Erythroblast (primary cell): ENCODE measurements around the gene EIF3A.

Experiments
- GATA1 ChIP-seq: IDR thresholded peaks from 2 replicates; pipeline ENCODE4 v1.6.1; 2011; ENCODE audit warnings: low read depth, mild to moderate bottlenecking, control low read depth, low read length, moderate library complexity
- POLR2A ChIP-seq: IDR thresholded peaks from 2 replicates; pipeline ENCODE4 v1.6.1; 2011; ENCODE audit warnings: mild to moderate bottlenecking, low read length

DNA sequence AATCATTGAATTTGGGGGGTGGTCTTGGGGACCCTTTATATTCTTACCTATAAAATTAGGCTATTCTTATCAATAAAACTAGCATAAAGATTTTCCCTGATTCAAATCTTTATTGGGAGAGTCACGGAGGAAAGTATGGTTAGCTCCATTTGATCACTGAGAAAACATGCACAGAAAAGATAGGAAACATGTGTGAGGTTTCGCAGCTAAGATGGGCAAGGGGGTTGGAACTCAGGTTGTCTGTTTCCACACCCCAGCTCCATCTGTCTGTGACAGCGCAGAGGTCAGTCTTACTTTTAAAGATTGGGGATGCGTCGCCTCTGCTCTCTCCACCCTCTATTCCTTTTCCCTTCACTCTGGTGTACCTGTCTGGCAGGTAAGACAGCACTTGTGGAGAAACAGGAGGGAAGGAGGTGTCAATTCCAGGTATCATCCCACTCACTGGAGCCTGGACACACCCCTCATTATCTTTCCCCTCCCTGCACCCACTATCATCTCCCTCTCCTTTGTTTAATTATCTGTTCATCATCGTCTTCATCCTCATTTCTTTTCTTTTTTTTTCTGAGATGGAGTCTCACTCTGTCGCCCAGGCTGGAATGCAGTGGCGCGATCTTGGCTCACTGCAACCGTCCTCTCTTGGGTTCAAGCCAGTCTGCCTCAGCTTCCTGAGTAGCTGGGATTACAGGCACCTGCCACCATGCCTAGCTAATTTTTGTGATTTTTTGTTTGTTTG, 20.9 kb upstream of the EIF3A start:
- no peak for TF ChIP-seq POLR2A
- TF ChIP-seq GATA1: no peak
